Keratinocyte (primary cell): ENCODE data around the gene PPIA. TPM values are rescaled to one million over a fixed set of nuclear protein-coding genes. Genes with fewer than 3 reads are reported as not detected.

Experiments used
- DNase-seq: peaks from one replicate; pipeline ENCODE4 v3.0.0-alpha.2; 2011; ENCODE audit warnings: low read depth, missing footprints, low spot score
- FAIRE-seq: peaks from 2 replicates; lab custom pipeline; 2011; peaks lifted over from hg19 to GRCh38; lab: Jason Lieb, UNC
- H2AFZ ChIP-seq: 2 replicates; pipeline ENCODE4 v1.6.0; 2012; ENCODE audit warnings: low read length, control low read depth, inconsistent platforms; ENCODE audit not compliant: control insufficient read depth
- H3K27ac ChIP-seq: 2 replicates; pipeline ENCODE4 v1.5.1; 2011; ENCODE audit warnings: low read length; ENCODE audit not compliant: control insufficient read depth, insufficient read depth
- H3K27me3 ChIP-seq: 3 replicates; pipeline ENCODE4 v1.6.0; 2011; ENCODE audit warnings: low read length; ENCODE audit not compliant: control insufficient read depth, insufficient read depth; ENCODE audit errors: extremely low read depth
- H3K36me3 ChIP-seq, 2 experiments: 2 replicates in 1 of 2; 3 replicates in 1 of 2; pipeline ENCODE4 v1.5.1; 2011; ENCODE audit warnings: low read length in 2 of 2, mild to moderate bottlenecking in 1 of 2; ENCODE audit not compliant: control insufficient read depth in 2 of 2, insufficient read depth in 2 of 2; ENCODE audit errors: extremely low read depth in 1 of 2
- H3K4me1 ChIP-seq: 3 replicates; pipeline ENCODE4 v1.5.1; 2011; ENCODE audit warnings: low read length; ENCODE audit not compliant: control insufficient read depth, insufficient read depth; ENCODE audit errors: extremely low read depth
- H3K4me2 ChIP-seq: 3 replicates; pipeline ENCODE4 v1.6.0; 2011; ENCODE audit warnings: low read depth, low read length; ENCODE audit not compliant: control insufficient read depth, insufficient read depth; ENCODE audit errors: extremely low read depth
- H3K4me3 ChIP-seq, 3 experiments: fragments of 200-600 bp in 1 of 3; sonication (generic) in 1 of 3; 2 replicates in 2 of 3; 3 replicates in 1 of 3; pipeline ENCODE4 v1.5.1; 2011 to 2016; ENCODE audit warnings: low read length in 3 of 3, mild to moderate bottlenecking in 3 of 3, control low read depth in 2 of 3, inconsistent platforms in 1 of 3, low read depth in 1 of 3, mixed read lengths in 1 of 3, mixed run types in 1 of 3, moderate library complexity in 1 of 3; ENCODE audit not compliant: control insufficient read depth in 2 of 3, insufficient read depth in 2 of 3; ENCODE audit errors: extremely low read depth in 1 of 3
- H3K79me2 ChIP-seq: 2 replicates; pipeline ENCODE4 v1.6.0; 2012; ENCODE audit warnings: low read length; ENCODE audit not compliant: control insufficient read depth, insufficient read depth
- H3K9ac ChIP-seq: 3 replicates; pipeline ENCODE4 v1.6.0; 2011; ENCODE audit warnings: low read length; ENCODE audit not compliant: control insufficient read depth, insufficient read depth; ENCODE audit errors: extremely low read depth
- H3K9me1 ChIP-seq: 3 replicates; pipeline ENCODE4 v1.6.0; 2011; ENCODE audit warnings: low read length; ENCODE audit not compliant: control insufficient read depth, insufficient read depth; ENCODE audit errors: extremely low read depth
- H3K9me3 ChIP-seq: 2 replicates; pipeline ENCODE4 v1.5.1; 2012; ENCODE audit warnings: low read depth, low read length; ENCODE audit not compliant: control insufficient read depth
- H4K20me1 ChIP-seq: 3 replicates; pipeline ENCODE4 v1.6.0; 2011; ENCODE audit warnings: low read length; ENCODE audit not compliant: control insufficient read depth, insufficient read depth; ENCODE audit errors: extremely low read depth
- CTCF ChIP-seq, 3 experiments: IDR thresholded peaks in 1 of 3; conservative IDR thresholded peaks in 1 of 3; optimal IDR thresholded peaks in 1 of 3; 2 replicates in 2 of 3; 3 replicates in 1 of 3; pipeline versions ENCODE3 to v1.5.1; 2011; ENCODE audit warnings: low read length in 3 of 3, mild to moderate bottlenecking in 3 of 3, moderate library complexity in 2 of 3, control low read depth in 1 of 3, inconsistent platforms in 1 of 3; ENCODE audit not compliant: insufficient read depth in 2 of 3; ENCODE audit errors: extremely low read depth in 1 of 3
- EZH2 ChIP-seq: IDR thresholded peaks from one replicate; pipeline ENCODE4 v1.6.1; 2012; ENCODE audit warnings: inconsistent platforms, mild to moderate bottlenecking, low read length, moderate library complexity
- dilution Hi-C: fragments of 300-500 bp; cut with MboI; formaldehyde crosslinking; loops from one replicate; pipeline ENCODE4 v1.7.0; 2020; ENCODE audit warnings: low sequenced_read_pairs; ENCODE audit not compliant: extremely low pct_ligation_motif_present
- polyA plus RNA-seq, 5 experiments: library from polyadenylated mRNA; depleted of rRNA in 3 of 5; stranded (reverse) in 3 of 5; stranded (forward) in 1 of 5; unstranded in 1 of 5; fragments of >200 nt; gene quantifications; 1 replicate in 1 of 5; 2 replicates in 3 of 5; 3 replicates in 1 of 5; pipeline versions ENCODE4 v1.2.1 to v1.2.3, GENCODE V29; 2011 to 2012; ENCODE audit warnings: missing spikeins in 2 of 5, low read depth in 1 of 5, low replicate concordance in 1 of 5

The PPIA gene
- polyA plus RNA-seq, 1 donor (not counting 4 experiments of a cell fraction or from before 2014, with no cell fraction given), result 6,965 TPM

DNA sequence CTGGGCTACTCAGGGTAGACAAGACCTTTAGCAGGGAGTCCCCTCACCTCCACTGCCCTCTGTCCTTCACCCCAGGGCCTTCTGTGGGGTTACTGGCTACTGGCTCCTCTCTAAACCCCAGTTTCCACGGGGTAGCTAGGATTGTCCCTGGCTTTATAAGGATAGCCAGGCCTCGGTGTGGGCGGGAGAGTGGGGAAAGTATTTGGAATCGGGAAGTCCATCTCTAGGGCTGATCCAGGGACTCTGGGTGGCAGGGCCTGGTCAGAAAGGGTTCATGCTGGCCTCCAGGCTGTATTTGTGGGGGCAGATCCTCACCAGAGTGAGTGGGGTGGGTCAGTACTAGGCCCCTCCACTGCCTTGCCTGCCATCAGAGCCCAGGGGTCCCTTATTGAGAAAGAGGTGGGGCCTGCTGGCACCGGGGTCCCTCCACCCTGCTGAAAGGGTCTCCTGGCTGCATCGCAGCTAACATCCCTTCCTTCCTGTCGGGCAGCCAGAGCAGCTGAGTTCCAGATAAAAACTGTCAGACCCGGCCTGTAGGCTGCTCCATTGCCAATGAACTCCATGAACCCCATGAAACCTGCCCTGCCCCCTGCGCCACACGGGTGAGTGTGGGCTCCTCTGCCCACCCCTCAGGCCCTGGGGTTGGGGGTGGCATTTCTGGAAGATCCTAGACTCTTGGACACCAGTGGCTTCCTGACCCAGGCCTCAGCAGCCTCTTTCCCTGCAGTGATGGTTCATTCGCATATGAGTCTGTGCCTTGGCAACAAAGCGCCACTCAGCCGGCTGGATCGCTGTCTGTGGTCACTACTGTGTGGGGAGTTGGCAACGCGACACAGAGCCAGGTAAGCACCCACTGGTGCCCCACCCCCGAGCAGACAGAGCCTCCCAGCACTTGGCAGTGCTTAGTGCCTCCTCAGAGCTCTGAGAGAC, 40.5 kb upstream of the PPIA start:
- no peak for DNase-seq
- FAIRE-seq, result no peak
- peaks cover 3% of the 10 kb centered on the region for H4K20me1 ChIP-seq
- no peak overlapping the region for H2AFZ ChIP-seq
- peaks cover 28% of the 10 kb centered on the region for H3K79me2 ChIP-seq
- H3K9me1 ChIP-seq, result peaks cover 6% of the 10 kb centered on the region
- no peak overlapping the region for H3K4me2 ChIP-seq
- dilution Hi-C loops, result no loop called here
- no peak overlapping the region for H3K9ac ChIP-seq
- no peaks in the 10 kb centered on the region for H3K27me3 ChIP-seq
- H3K4me3 ChIP-seq, result no peak overlapping the region
- peaks cover 15% of the 10 kb centered on the region for H3K4me1 ChIP-seq
- TF ChIP-seq CTCF (optimal IDR thresholded peaks at IDR 0.05 in 1 of 3, IDR thresholded peaks at IDR 0.05 in 1 of 3, conservative IDR thresholded peaks at IDR 0.05 in 1 of 3; ENCODE audit: extremely low read depth in 1 of 3, insufficient read depth in 2 of 3, low read length in 3 of 3), result no peak
- TF ChIP-seq EZH2, result no peak
- no peak overlapping the region for H3K27ac ChIP-seq
- H3K9me3 ChIP-seq, result no peaks in the 10 kb centered on the region
- peaks cover 11 to 14% of the 10 kb centered on the region in 2 experiments for H3K36me3 ChIP-seq

GRCh38 chr7:44756904-44757303, 39.6 kb upstream of the PPIA start:
- Histone ChIP-seq H3K27me3 (no peaks in the 10 kb centered on the region), H3K36me3 (peaks cover 10 to 12% of the 10 kb centered on the region in 2 experiments), H3K9me1 (peaks cover 2% of the 10 kb centered on the region), H3K4me2 (no peak overlapping the region), H2AFZ (no peak overlapping the region), H3K27ac (no peak overlapping the region), H4K20me1 (no peaks in the 10 kb centered on the region), H3K79me2 (peaks cover 24% of the 10 kb centered on the region), H3K4me1 (peaks cover 12% of the 10 kb centered on the region), H3K9ac (no peak overlapping the region), H3K9me3 (no peaks in the 10 kb centered on the region), H3K4me3 (no peak overlapping the region)
- TF ChIP-seq EZH2, result no peak
- no peak for TF ChIP-seq CTCF (optimal IDR thresholded peaks at IDR 0.05 in 1 of 3, IDR thresholded peaks at IDR 0.05 in 1 of 3, conservative IDR thresholded peaks at IDR 0.05 in 1 of 3; ENCODE audit: extremely low read depth in 1 of 3, insufficient read depth in 2 of 3, low read length in 3 of 3)
- dilution Hi-C loops, result no loop called here
- FAIRE-seq (no peak), DNase-seq (no peak)
